PC-3 (cell line): ENCODE results near the gene NOM1. TPM values are rescaled to one million over a fixed set of nuclear protein-coding genes. Genes with fewer than 3 reads are reported as not detected.

ENCODE experiments used
- ATAC-seq: fragments of 200-7000 bp; cut with Tn5 transposase; 2 replicates; pipeline ENCODE4 v1.9.1; 2020; ENCODE audit warnings: mild to moderate bottlenecking, moderate library complexity
- BruUV-seq: library from RNA; stranded (reverse); fragments of 400-500 nt; replicated peaks from 2 replicates; lab custom pipeline; 2021; lab: Mats Ljungman, UMichigan
- CTCF ChIA-PET: fragments of 300-600 bp; sonication (Branson Sonifier 250); formaldehyde crosslinking; loops from one replicate; lab custom pipeline; 2022; ENCODE audit warnings: antibody characterized with exemption; lab: Charles Lee
- POLR2A ChIA-PET: fragments of 300-600 bp; sonication (Branson Sonifier 250); formaldehyde crosslinking; loops from one replicate; lab custom pipeline; 2022; ENCODE audit warnings: antibody characterized with exemption; ENCODE audit not compliant: unreplicated experiment; lab: Charles Lee
- DNase-seq: peaks from one replicate; pipeline ENCODE4 v3.0.0-alpha.2; 2015
- H2AFZ ChIP-seq: fragments of 300-600 bp; sonication (generic); 2 replicates; pipeline ENCODE4 v1.6.0; 2016; ENCODE audit warnings: antibody characterized with exemption, low read length
- H3F3A ChIP-seq: fragments of 300-600 bp; sonication (generic); one replicate; pipeline ENCODE4 v1.6.0; 2017; ENCODE audit warnings: antibody characterized with exemption, low read length, control low read depth, mild to moderate bottlenecking; ENCODE audit not compliant: unreplicated experiment
- H3K27ac ChIP-seq: fragments of 300-600 bp; sonication (generic); 2 replicates; pipeline ENCODE4 v1.5.1; 2016; ENCODE audit warnings: mild to moderate bottlenecking, low read length
- H3K27me3 ChIP-seq: fragments of 300-600 bp; sonication (generic); 2 replicates; pipeline ENCODE4 v1.6.1; 2016; ENCODE audit warnings: low read length, mixed read lengths
- H3K36me3 ChIP-seq: fragments of 300-600 bp; sonication (generic); 2 replicates; pipeline ENCODE4 v1.6.1; 2016; ENCODE audit warnings: low read depth, mixed run types, low read length, mixed read lengths
- H3K4me1 ChIP-seq: fragments of 300-600 bp; sonication (generic); 2 replicates; pipeline ENCODE4 v1.5.1; 2016; ENCODE audit warnings: low read length; ENCODE audit not compliant: insufficient read depth
- H3K4me2 ChIP-seq: fragments of 300-600 bp; sonication (generic); 2 replicates; pipeline ENCODE4 v1.6.0; 2016; ENCODE audit warnings: low read length
- H3K4me3 ChIP-seq: fragments of 300-600 bp; sonication (generic); 2 replicates; pipeline ENCODE4 v1.5.1; 2016; ENCODE audit warnings: mild to moderate bottlenecking, low read length, mixed read lengths
- H3K79me2 ChIP-seq: fragments of 300-600 bp; sonication (generic); 2 replicates; pipeline ENCODE4 v1.6.1; 2017; ENCODE audit warnings: low read length, mixed read lengths
- H3K9ac ChIP-seq: fragments of 300-600 bp; sonication (generic); 2 replicates; pipeline ENCODE4 v1.6.0; 2016; ENCODE audit warnings: mild to moderate bottlenecking, low read length
- H3K9me2 ChIP-seq: fragments of 300-600 bp; sonication (generic); replicated peaks from 2 replicates; pipeline ENCODE4 v1.6.1; 2016; ENCODE audit warnings: mixed run types, low read length, mixed read lengths
- H3K9me3 ChIP-seq: fragments of 300-600 bp; sonication (generic); 2 replicates; pipeline ENCODE4 v1.6.1; 2016; ENCODE audit warnings: low read length, mixed read lengths
- H4K20me1 ChIP-seq: fragments of 300-600 bp; sonication (generic); 2 replicates; pipeline ENCODE4 v1.6.1; 2016; ENCODE audit warnings: low read length, mixed read lengths
- CTCF ChIP-seq: fragments of 300-600 bp; sonication (generic); conservative IDR thresholded peaks from 2 replicates; pipeline ENCODE4 v1.5.1; 2017; ENCODE audit warnings: antibody characterized with exemption, low read depth, mild to moderate bottlenecking, low read length
- EZH2 ChIP-seq: fragments of 300-600 bp; sonication (generic); IDR thresholded peaks from one replicate; pipeline ENCODE4 v1.6.1; 2017; ENCODE audit warnings: antibody characterized with exemption, mild to moderate bottlenecking, low read length; ENCODE audit not compliant: unreplicated experiment
- EZH2phosphoT487 ChIP-seq: fragments of 300-600 bp; sonication (generic); IDR thresholded peaks from 2 replicates; pipeline ENCODE4 v1.6.1; 2018; ENCODE audit warnings: mild to moderate bottlenecking, antibody characterized with exemption, low read length, borderline replicate concordance
- intact Hi-C: fragments of 100-400 bp; cut with micrococcal nuclease; formaldehyde crosslinking; loops from 2 replicates; pipeline ENCODE4 v1.9.0; 2023
- total RNA-seq: library from RNA; depleted of rRNA; stranded (reverse); fragments of >200 nt; gene quantifications from 2 replicates; pipeline ENCODE4 v1.2.3, GENCODE V29; 2014

NOM1 gene
- total RNA-seq, 1 experiment from 2014 or later = 17.7 TPM

GRCh38 chr7:156999958-157000726 is 50.6 kb downstream of the NOM1 start:
- H3K4me3 ChIP-seq = peak overlapping the region; percentile 67
- H2AFZ ChIP-seq = peak overlapping the region; percentile 73
- no peak for ATAC-seq

GRCh38 chr7:157000741-157001653 is 51.5 kb downstream of the NOM1 start:
- H2AFZ ChIP-seq = no peak overlapping the region
- no peaks in the 10 kb centered on the region for H4K20me1 ChIP-seq
- H3K4me2 ChIP-seq = peak overlapping the region; percentile 88
- H3K36me3 ChIP-seq = no peaks in the 10 kb centered on the region
- no peak for ATAC-seq
- TF ChIP-seq EZH2 (no peak), CTCF (no peak), EZH2phosphoT487 (no peak)
- no peaks in the 10 kb centered on the region for H3K4me1 ChIP-seq
- no peaks in the 10 kb centered on the region for H3F3A ChIP-seq
- no TSS peak for BruUV-seq
- POLR2A ChIA-PET = no interaction called here
- peak overlapping the region; percentile 50 for H3K4me3 ChIP-seq
- no peak for DNase-seq
- no peaks in the 10 kb centered on the region for H3K9me3 ChIP-seq
- no peaks in the 10 kb centered on the region for H3K79me2 ChIP-seq
- H3K27ac ChIP-seq = no peak overlapping the region
- CTCF ChIA-PET = no interaction called here
- intact Hi-C loops = no loop called here
- H3K27me3 ChIP-seq = peaks cover 31% of the 10 kb centered on the region
- no peak overlapping the region for H3K9ac ChIP-seq
- no peaks in the 10 kb centered on the region for H3K9me2 ChIP-seq

More at GRCh38 chr7:156999958-157000726, 50.6 kb downstream of the NOM1 start:
- TF ChIP-seq CTCF (no peak), EZH2 (no peak), EZH2phosphoT487 (no peak)
- Histone ChIP-seq H3K27me3 (peaks cover 31% of the 10 kb centered on the region), H3K27ac (no peak overlapping the region), H4K20me1 (no peaks in the 10 kb centered on the region), H3K9ac (no peak overlapping the region), H3K36me3 (no peaks in the 10 kb centered on the region), H3K9me2 (no peaks in the 10 kb centered on the region), H3F3A (no peaks in the 10 kb centered on the region), H3K4me1 (no peaks in the 10 kb centered on the region), H3K4me2 (peak overlapping the region; percentile 88), H3K79me2 (no peaks in the 10 kb centered on the region), H3K9me3 (no peaks in the 10 kb centered on the region)
- ChIA-PET CTCF (no interaction called here), POLR2A (no interaction called here)
- intact Hi-C loops = no loop called here
- no peak for DNase-seq
- no TSS peak for BruUV-seq
